ENCODE data around the gene C4BPA.

C4BPA gene

DNA sequence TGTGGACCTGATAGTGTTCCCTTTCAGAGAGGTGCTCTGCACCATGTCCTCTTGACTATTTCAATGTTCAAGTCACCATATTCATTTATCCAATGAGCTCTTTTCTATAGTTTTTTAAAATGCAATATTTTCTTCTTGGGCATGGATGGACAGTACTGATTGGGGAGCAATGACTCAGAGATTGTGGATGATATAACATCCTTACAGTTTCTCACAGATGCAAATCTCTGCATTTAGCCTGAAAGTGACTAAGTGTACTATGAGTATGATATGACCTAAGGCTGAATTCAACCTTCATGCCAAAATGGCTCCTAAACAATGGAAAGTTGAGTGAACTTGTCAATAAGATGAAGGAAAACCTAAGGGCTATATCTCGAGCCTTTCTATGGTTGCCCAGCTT, 36.5 kb downstream of the C4BPA start:
- Histone ChIP-seq H3K4me1 (ENCODE audit: low read length) (no peaks in the 10 kb centered on the region), H3K27me3 (replicated peaks; ENCODE audit: insufficient read depth, low read length) (no peaks in the 10 kb centered on the region), H3K27ac (ENCODE audit: low read length) (no peak overlapping the region), H3K4me2 (ENCODE audit: low read depth, low read length) (no peak overlapping the region), H3K36me3 (replicated peaks; ENCODE audit: insufficient read depth, low read length) (no peaks in the 10 kb centered on the region), H3K4me3 (ENCODE audit: low read length) (no peak overlapping the region), H2AFZ (ENCODE audit: low read length) (no peak overlapping the region), H3F3A (ENCODE audit: insufficient read depth, low read length) (no peaks in the 10 kb centered on the region), H3K9ac (ENCODE audit: low read length) (no peak overlapping the region), H3K79me2 (ENCODE audit: low read length) (no peaks in the 10 kb centered on the region), H3K9me2 (replicated peaks; ENCODE audit: insufficient read depth, low read length) (no peaks in the 10 kb centered on the region), H3K9me3 (replicated peaks; ENCODE audit: insufficient read depth, low read length) (no peaks in the 10 kb centered on the region), H4K20me1 (ENCODE audit: insufficient read depth, low read length) (no peaks in the 10 kb centered on the region)
- DNase-seq, result no peak
- no peak for TF ChIP-seq EZH2 (optimal IDR thresholded peaks at IDR 0.05; ENCODE audit: low read depth, low read length)
- TF ChIP-seq, protein P1, sequence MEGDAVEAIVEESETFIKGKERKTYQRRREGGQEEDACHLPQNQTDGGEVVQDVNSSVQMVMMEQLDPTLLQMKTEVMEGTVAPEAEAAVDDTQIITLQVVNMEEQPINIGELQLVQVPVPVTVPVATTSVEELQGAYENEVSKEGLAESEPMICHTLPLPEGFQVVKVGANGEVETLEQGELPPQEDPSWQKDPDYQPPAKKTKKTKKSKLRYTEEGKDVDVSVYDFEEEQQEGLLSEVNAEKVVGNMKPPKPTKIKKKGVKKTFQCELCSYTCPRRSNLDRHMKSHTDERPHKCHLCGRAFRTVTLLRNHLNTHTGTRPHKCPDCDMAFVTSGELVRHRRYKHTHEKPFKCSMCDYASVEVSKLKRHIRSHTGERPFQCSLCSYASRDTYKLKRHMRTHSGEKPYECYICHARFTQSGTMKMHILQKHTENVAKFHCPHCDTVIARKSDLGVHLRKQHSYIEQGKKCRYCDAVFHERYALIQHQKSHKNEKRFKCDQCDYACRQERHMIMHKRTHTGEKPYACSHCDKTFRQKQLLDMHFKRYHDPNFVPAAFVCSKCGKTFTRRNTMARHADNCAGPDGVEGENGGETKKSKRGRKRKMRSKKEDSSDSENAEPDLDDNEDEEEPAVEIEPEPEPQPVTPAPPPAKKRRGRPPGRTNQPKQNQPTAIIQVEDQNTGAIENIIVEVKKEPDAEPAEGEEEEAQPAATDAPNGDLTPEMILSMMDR (IDR thresholded peaks at IDR 0.05; ENCODE audit: low read length), result no peak
- no peak for TF ChIP-seq EZH2phosphoT487 (IDR thresholded peaks at IDR 0.05; ENCODE audit: low read length)

DNA sequence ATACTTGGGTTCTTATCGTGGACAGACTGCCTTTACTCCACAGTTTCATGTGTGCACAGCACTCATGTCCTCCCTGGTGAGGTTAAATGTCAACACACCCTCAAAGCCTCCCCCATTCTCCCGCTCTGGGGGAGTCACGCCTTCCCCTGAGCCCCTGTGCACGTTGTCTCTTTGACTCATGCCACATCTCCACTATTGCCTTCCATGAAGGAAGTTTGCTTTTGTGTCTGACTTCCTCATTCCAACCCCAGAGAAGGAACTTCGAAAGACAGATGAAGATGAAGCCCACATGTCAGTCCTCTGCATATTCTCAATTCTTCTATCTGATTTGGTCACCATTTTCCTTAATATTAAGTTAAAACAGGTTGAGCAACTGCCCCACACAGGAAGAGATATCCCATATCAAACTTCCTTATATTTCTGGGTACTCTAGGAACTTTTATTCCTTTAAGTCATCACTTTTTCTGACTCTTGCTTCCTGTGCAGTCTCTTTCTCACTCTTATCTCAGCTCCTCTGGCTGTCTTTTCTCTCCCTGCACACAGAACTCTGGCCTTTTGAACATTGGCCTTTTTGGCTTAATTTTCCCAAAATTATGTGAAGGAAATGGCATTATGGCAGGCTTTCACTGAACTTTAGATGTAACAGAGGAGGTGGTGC, 41.5 kb downstream of the C4BPA start:
- no peaks in the 10 kb centered on the region for H3K27me3 ChIP-seq (replicated peaks; ENCODE audit: insufficient read depth, low read length)
- H3F3A ChIP-seq (ENCODE audit: insufficient read depth, low read length), result no peaks in the 10 kb centered on the region
- no peaks in the 10 kb centered on the region for H3K4me1 ChIP-seq (ENCODE audit: low read length)
- H3K9ac ChIP-seq (ENCODE audit: low read length), result no peak overlapping the region
- no peaks in the 10 kb centered on the region for H3K9me2 ChIP-seq (replicated peaks; ENCODE audit: insufficient read depth, low read length)
- H3K79me2 ChIP-seq (ENCODE audit: low read length), result no peaks in the 10 kb centered on the region
- H3K27ac ChIP-seq (ENCODE audit: low read length), result no peak overlapping the region
- H4K20me1 ChIP-seq (ENCODE audit: insufficient read depth, low read length), result no peaks in the 10 kb centered on the region
- no peak for TF ChIP-seq EZH2 (optimal IDR thresholded peaks at IDR 0.05; ENCODE audit: low read depth, low read length)
- TF ChIP-seq EZH2phosphoT487 (IDR thresholded peaks at IDR 0.05; ENCODE audit: low read length), result no peak
- TF ChIP-seq, protein P1 (IDR thresholded peaks at IDR 0.05; ENCODE audit: low read length), result no peak
- no peaks in the 10 kb centered on the region for H3K36me3 ChIP-seq (replicated peaks; ENCODE audit: insufficient read depth, low read length)
- no peak overlapping the region for H2AFZ ChIP-seq (ENCODE audit: low read length)
- no peak overlapping the region for H3K4me2 ChIP-seq (ENCODE audit: low read depth, low read length)
- no peak for DNase-seq
- no peaks in the 10 kb centered on the region for H3K9me3 ChIP-seq (replicated peaks; ENCODE audit: insufficient read depth, low read length)
- H3K4me3 ChIP-seq (ENCODE audit: low read length), result no peak overlapping the region

DNA sequence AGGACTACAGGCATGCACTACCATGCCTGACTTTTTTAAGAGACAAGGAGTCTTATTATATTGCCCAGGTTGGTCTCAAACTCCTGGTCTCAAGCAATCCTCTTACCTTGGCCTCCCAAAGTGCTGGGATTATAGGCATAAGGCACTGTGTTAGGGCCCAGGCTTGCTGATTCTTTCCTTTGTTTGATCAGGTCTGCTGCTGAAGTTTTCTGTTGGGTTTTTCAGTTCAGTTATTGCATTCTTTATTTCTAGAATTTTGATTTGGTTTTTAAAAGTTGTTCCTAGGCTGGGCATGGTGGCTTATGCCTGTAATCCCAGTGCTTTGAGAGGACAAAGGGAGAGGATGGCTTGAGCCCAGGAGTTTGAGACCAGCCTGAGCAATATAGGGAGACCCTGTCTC, 47.9 kb downstream of the C4BPA start:
- Histone ChIP-seq H2AFZ (ENCODE audit: low read length) (no peak overlapping the region), H3K27ac (ENCODE audit: low read length) (no peak overlapping the region), H3K79me2 (ENCODE audit: low read length) (no peaks in the 10 kb centered on the region), H3K9me2 (replicated peaks; ENCODE audit: insufficient read depth, low read length) (no peaks in the 10 kb centered on the region), H3F3A (ENCODE audit: insufficient read depth, low read length) (no peaks in the 10 kb centered on the region), H3K9ac (ENCODE audit: low read length) (no peak overlapping the region), H3K27me3 (replicated peaks; ENCODE audit: insufficient read depth, low read length) (no peaks in the 10 kb centered on the region), H3K4me2 (ENCODE audit: low read depth, low read length) (no peak overlapping the region), H3K36me3 (replicated peaks; ENCODE audit: insufficient read depth, low read length) (no peaks in the 10 kb centered on the region), H3K4me3 (ENCODE audit: low read length) (no peak overlapping the region), H3K9me3 (replicated peaks; ENCODE audit: insufficient read depth, low read length) (no peaks in the 10 kb centered on the region), H3K4me1 (ENCODE audit: low read length) (no peaks in the 10 kb centered on the region), H4K20me1 (ENCODE audit: insufficient read depth, low read length) (no peaks in the 10 kb centered on the region)
- DNase-seq, result no peak
- TF ChIP-seq EZH2 (optimal IDR thresholded peaks at IDR 0.05; ENCODE audit: low read depth, low read length) (no peak), EZH2phosphoT487 (IDR thresholded peaks at IDR 0.05; ENCODE audit: low read length) (no peak)
- TF ChIP-seq, protein P1 (IDR thresholded peaks at IDR 0.05; ENCODE audit: low read length), result no peak
